Measurements from ENCODE around the gene ZFY. TPM values are rescaled to one million over a fixed set of nuclear protein-coding genes. Genes with fewer than 3 reads are reported as not detected.

ZFY gene
- total RNA-seq, 1 experiment from 2014 or later: not detected

GRCh38 chrY:3023606-3024005 is 88.4 kb downstream of the ZFY start:
- no peak overlapping the region for H3K27ac ChIP-seq (ENCODE audit: low read depth, low read length, poor library complexity, severe bottlenecking)
- H3K4me1 ChIP-seq (ENCODE audit: insufficient read depth, low read length, poor library complexity, severe bottlenecking): no peaks in the 10 kb centered on the region
- TF ChIP-seq CTCF (conservative IDR thresholded peaks at IDR 0.05; ENCODE audit: low read depth, low read length): no peak
- TF ChIP-seq EZH2 (IDR thresholded peaks at IDR 0.05; ENCODE audit: borderline replicate concordance, low read depth, low read length, poor library complexity, severe bottlenecking): no peak
- ChIA-PET CTCF (no interaction called here), POLR2A (ENCODE audit: low non-redundant PET) (no interaction called here)
- H3K36me3 ChIP-seq (ENCODE audit: insufficient read depth, low read length, poor library complexity, severe bottlenecking): no peaks in the 10 kb centered on the region
- no peak overlapping the region for H3K4me3 ChIP-seq (ENCODE audit: low read depth, low read length, poor library complexity, severe bottlenecking)
- intact Hi-C loops (cut with micrococcal nuclease; ENCODE audit: unreplicated experiment): no loop called here
- no peak for DNase-seq (ENCODE audit: low spot score)
- H3K27me3 ChIP-seq (replicated peaks; ENCODE audit: insufficient read depth, low read depth, low read length, poor library complexity): no peaks in the 10 kb centered on the region
- no peaks in the 10 kb centered on the region for H3K9me3 ChIP-seq (ENCODE audit: low read depth, low read length, poor library complexity, severe bottlenecking)
- no TSS peak for BruUV-seq (replicated peaks)

GRCh38 chrY:3025357-3025756 is 90.2 kb downstream of the ZFY start:
- ChIA-PET POLR2A (ENCODE audit: low non-redundant PET) (no interaction called here), CTCF (no interaction called here)
- intact Hi-C loops (cut with micrococcal nuclease; ENCODE audit: unreplicated experiment): no loop called here
- Histone ChIP-seq H3K27me3 (replicated peaks; ENCODE audit: insufficient read depth, low read depth, low read length, poor library complexity) (no peaks in the 10 kb centered on the region), H3K27ac (ENCODE audit: low read depth, low read length, poor library complexity, severe bottlenecking) (no peak overlapping the region), H3K9me3 (ENCODE audit: low read depth, low read length, poor library complexity, severe bottlenecking) (no peaks in the 10 kb centered on the region), H3K36me3 (ENCODE audit: insufficient read depth, low read length, poor library complexity, severe bottlenecking) (no peaks in the 10 kb centered on the region), H3K4me1 (ENCODE audit: insufficient read depth, low read length, poor library complexity, severe bottlenecking) (no peaks in the 10 kb centered on the region), H3K4me3 (ENCODE audit: low read depth, low read length, poor library complexity, severe bottlenecking) (no peak overlapping the region)
- no peak for DNase-seq (ENCODE audit: low spot score)
- no TSS peak for BruUV-seq (replicated peaks)
- no peak for TF ChIP-seq CTCF (conservative IDR thresholded peaks at IDR 0.05; ENCODE audit: low read depth, low read length)

Other genes starting within 250 kb of the ZFY start
- gene SRY, start 147.7 kb upstream of the ZFY start, total RNA-seq (2021): not detected in 2 replicates
- gene RPS4Y1, start 93.8 kb upstream of the ZFY start, total RNA-seq (2021): not detected in 2 replicates